Stimulated activated CD8-positive, alpha-beta memory T cell treated with anti-CD3 and anti-CD28 coated beads, Interleukin-15, amount 100 ng/mL, for 4 hours (primary cell): ENCODE measurements around the gene ACAA2.

Experiments used
- DNase-seq, 2 donors: peaks; one replicate each; pipeline ENCODE4 v3.0.0-alpha.2; 2020; ENCODE audit warnings: low read depth in 2 of 2

The ACAA2 gene

DNA sequence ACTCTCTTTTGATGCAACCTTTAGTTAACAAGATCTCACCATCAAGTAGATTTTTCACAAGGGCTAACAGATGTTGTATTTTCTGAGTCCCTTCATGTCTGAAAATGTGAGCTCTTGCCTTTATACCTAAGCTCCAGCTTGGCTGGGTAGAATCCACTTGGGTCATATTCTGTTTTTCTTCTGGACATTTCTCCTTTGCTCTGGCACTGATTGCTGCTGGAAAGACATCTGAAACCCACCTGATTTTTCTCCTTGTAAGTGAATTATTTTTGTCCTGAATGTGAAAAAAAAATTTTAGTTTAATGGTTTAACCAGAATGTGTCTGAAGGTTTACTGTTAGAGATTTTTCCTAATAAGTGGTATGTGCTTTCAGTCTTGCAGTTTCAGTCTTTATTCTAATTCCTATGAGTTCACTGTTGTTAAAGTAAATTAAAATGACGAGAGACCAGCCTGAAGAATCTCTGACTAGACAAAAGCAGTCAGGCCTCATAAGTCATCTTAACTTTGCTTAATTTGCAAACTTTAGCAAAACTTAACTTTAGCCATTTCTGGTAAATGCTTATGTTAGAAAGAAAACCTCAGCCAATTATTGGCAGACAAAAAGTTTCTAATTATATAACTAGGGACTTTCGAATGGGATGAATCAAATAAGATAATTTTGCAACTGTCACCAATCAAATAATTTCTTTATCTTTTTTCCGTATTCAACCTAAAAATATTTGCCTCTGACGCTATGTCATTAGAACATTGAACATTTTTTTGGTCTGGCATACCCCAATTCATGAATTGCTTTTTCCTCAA lies 70.8 kb downstream of the ACAA2 start:
- no peak for DNase-seq

DNA sequence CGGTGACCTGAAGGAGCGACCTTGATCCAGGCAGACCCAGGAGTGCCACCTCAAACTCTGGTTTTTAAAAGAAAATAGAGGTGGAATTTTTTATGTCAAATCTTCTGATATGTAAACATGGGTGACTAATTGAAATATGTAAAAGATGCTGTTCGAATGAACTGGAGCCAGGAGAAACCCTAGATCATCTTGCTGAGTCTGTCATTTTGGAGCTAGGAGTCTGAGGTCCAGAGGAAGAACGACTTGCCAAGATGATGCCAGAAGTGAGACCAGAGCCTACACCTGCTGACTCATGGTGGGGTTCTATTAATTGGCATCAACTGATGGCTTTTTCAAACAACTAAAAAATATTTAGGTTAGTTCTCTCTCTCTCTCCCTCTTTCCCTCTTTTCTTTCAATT lies 74.1 kb downstream of the ACAA2 start:
- DNase-seq: no peak

- no peak for DNase-seq
Observed at GRCh38 chr18:49738721-49739120, 74.6 kb downstream of the ACAA2 start.

DNA sequence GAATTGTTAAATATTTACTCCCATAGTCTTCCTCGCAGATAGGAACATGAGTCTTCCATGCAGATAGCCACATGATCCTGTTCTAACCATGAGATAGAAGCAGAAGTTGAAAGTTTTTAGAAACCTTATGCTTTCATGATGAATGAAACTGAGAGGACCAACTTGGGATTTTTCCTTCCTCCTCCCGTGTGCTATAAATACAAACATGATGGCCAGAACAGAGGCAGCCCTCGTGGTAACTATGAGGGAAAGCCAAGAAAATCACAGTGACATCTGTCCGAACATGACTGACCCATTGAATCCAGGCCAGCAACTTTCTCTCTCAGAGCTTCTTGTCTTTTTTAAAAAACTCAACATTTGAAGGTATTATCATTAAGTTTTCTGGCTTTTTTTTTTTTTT lies 78.5 kb downstream of the ACAA2 start:
- DNase-seq: no peak

GRCh38 chr18:49733896-49734585 lies 79.3 kb downstream of the ACAA2 start:
- DNase-seq: no peak

- DNase-seq: no peak
Observed at GRCh38 chr18:49733321-49733720, 80.0 kb downstream of the ACAA2 start.
